ENCODE results near the gene ERICH6B.

DNA sequence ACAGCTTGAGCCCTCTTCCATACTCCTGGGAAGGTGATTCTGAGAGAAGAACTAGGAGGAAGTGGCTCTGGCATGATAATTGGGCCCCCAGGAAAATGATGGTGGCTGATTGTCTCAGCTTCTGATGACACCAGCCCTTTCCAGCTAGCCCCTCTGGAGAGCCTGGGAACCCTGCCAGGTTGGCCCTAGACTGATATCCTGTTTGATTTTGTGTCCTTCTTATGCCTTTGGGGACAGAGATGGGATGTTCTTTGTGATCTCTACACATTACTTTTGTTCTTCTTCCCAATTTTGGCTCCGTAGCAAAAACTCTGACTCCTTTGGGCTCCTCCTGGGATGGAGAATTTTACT lies 39.7 kb downstream of the ERICH6B start:
- TF ChIP-seq, protein P1, sequence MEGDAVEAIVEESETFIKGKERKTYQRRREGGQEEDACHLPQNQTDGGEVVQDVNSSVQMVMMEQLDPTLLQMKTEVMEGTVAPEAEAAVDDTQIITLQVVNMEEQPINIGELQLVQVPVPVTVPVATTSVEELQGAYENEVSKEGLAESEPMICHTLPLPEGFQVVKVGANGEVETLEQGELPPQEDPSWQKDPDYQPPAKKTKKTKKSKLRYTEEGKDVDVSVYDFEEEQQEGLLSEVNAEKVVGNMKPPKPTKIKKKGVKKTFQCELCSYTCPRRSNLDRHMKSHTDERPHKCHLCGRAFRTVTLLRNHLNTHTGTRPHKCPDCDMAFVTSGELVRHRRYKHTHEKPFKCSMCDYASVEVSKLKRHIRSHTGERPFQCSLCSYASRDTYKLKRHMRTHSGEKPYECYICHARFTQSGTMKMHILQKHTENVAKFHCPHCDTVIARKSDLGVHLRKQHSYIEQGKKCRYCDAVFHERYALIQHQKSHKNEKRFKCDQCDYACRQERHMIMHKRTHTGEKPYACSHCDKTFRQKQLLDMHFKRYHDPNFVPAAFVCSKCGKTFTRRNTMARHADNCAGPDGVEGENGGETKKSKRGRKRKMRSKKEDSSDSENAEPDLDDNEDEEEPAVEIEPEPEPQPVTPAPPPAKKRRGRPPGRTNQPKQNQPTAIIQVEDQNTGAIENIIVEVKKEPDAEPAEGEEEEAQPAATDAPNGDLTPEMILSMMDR (IDR thresholded peaks at IDR 0.05; ENCODE audit: insufficient read depth, low read depth, low read length), result no peak
- TF ChIP-seq EZH2 (IDR thresholded peaks at IDR 0.05; ENCODE audit: insufficient read depth, low read length), result no peak
